Right atrium auricular region (tissue), 2 donors: ENCODE data around the gene DCAF12. TPM values are rescaled to one million over a fixed set of nuclear protein-coding genes. Genes with fewer than 3 reads are reported as not detected.

Experiments
- DNase-seq: peaks from one replicate; pipeline ENCODE4 v3.0.0-alpha.2; 2019; ENCODE audit warnings: low spot score
- H3K27ac ChIP-seq, 2 donors: fragments of 200-600 bp; sonication (generic); 1 replicate in 1 of 2; 2 replicates in 1 of 2; pipeline ENCODE4 v1.5.1; 2016 to 2019
- H3K27me3 ChIP-seq, 2 donors: fragments of 200-600 bp; sonication (generic); one replicate each; pipeline versions ENCODE4 v1.5.1 to v1.6.0; 2017 to 2019
- H3K36me3 ChIP-seq: fragments of 200-600 bp; sonication (generic); one replicate; pipeline ENCODE4 v1.5.1; 2016
- H3K4me1 ChIP-seq, 2 donors: fragments of 200-600 bp; sonication (generic); one replicate each; pipeline versions ENCODE4 v1.5.1 to v1.6.0; 2017 to 2019
- H3K4me3 ChIP-seq, 2 donors: fragments of 200-600 bp; sonication (generic); 1 replicate in 1 of 2; 2 replicates in 1 of 2; pipeline ENCODE4 v1.5.1; 2017 to 2019; ENCODE audit warnings: mild to moderate bottlenecking in 1 of 2, moderate library complexity in 1 of 2
- H3K9me3 ChIP-seq, 2 donors: fragments of 200-600 bp; sonication (generic); one replicate each; pipeline ENCODE4 v1.5.1; 2019
- total RNA-seq, 2 donors: library from RNA; depleted of rRNA; stranded (reverse); fragments of >200 nt; gene quantifications; one replicate each; pipeline ENCODE4 v1.1.0, GENCODE V29; 2016
- TF ChIP-seq, protein P1 (sequence below), 2 donors: fragments of 200-600 bp; sonication (generic); IDR thresholded peaks; one replicate each; pipeline ENCODE4 v1.5.1; 2019; ENCODE audit warnings: antibody characterized with exemption in 2 of 2

The DCAF12 gene
- total RNA-seq, 2 donors from 2014 or later = 20.4 to 20.6 TPM

- Histone ChIP-seq H3K4me3 (no peak overlapping the region), H3K9me3 (no peaks in the 10 kb centered on the region), H3K27ac (no peak overlapping the region), H3K36me3 (peaks cover 9% of the 10 kb centered on the region), H3K27me3 (no peaks in the 10 kb centered on the region), H3K4me1 (peaks cover 0 to 52% of the 10 kb centered on the region in 2 donors)
- TF ChIP-seq, protein P1, sequence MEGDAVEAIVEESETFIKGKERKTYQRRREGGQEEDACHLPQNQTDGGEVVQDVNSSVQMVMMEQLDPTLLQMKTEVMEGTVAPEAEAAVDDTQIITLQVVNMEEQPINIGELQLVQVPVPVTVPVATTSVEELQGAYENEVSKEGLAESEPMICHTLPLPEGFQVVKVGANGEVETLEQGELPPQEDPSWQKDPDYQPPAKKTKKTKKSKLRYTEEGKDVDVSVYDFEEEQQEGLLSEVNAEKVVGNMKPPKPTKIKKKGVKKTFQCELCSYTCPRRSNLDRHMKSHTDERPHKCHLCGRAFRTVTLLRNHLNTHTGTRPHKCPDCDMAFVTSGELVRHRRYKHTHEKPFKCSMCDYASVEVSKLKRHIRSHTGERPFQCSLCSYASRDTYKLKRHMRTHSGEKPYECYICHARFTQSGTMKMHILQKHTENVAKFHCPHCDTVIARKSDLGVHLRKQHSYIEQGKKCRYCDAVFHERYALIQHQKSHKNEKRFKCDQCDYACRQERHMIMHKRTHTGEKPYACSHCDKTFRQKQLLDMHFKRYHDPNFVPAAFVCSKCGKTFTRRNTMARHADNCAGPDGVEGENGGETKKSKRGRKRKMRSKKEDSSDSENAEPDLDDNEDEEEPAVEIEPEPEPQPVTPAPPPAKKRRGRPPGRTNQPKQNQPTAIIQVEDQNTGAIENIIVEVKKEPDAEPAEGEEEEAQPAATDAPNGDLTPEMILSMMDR (IDR thresholded peaks at IDR 0.05) = no peak
- DNase-seq = no peak
Measured at GRCh38 chr9:34124099-34124498, 2.4 kb downstream of the DCAF12 start.

DNA sequence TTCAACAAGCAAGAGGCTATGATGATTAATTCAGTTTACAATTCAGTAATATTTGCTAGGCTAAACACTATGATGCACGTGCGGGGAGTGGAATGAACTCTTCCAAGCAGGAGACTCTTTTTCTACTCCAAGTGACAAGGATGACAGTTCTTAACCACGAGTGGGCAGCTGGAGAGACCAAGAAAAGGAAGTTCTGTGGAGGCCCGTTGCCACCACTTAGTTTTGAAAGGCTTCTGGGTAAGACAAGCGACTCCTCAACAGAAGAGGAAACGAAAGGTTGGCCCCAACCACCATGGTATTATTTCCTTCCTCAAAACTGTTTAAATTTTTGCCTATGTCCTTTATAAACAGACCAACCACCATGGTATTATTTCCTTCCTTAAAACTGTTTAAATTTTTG lies 2.8 kb downstream of the DCAF12 start:
- Histone ChIP-seq H3K4me1 (peaks cover 0 to 52% of the 10 kb centered on the region in 2 donors), H3K36me3 (peaks cover 13% of the 10 kb centered on the region), H3K9me3 (no peaks in the 10 kb centered on the region), H3K27me3 (no peaks in the 10 kb centered on the region), H3K27ac (no peak overlapping the region), H3K4me3 (no peak overlapping the region)
- TF ChIP-seq, protein P1 (IDR thresholded peaks at IDR 0.05) = no peak
- peak; percentile 62 for DNase-seq

DNA sequence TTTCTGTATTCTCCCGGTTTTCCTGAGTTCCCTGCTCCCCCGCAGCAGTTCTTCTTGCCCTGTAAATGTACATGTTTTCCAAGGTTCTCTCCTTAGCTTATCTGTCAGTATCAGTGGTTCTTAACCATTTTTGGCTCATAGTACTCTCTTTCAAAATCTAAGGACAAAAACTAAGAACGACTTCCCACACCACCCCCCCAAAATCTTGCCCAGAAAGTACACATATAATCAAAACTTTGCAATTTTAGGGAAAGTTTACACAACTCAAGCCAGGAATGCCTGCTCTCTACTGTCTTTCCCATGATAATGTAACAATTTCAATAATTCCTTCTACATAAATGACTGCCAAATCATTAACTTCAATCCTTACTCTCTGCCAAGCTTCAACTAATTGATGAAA lies 4.5 kb downstream of the DCAF12 start:
- Histone ChIP-seq H3K9me3 (no peaks in the 10 kb centered on the region), H3K4me3 (no peak overlapping the region), H3K4me1 (peaks cover 0 to 46% of the 10 kb centered on the region in 2 donors), H3K36me3 (peaks cover 28% of the 10 kb centered on the region), H3K27ac (no peak overlapping the region), H3K27me3 (no peaks in the 10 kb centered on the region)
- no peak for DNase-seq
- TF ChIP-seq, protein P1 (IDR thresholded peaks at IDR 0.05) = no peak

GRCh38 chr9:34119713-34120112 lies 6.8 kb downstream of the DCAF12 start:
- TF ChIP-seq, protein P1 (IDR thresholded peaks at IDR 0.05) = no peak
- H3K36me3 ChIP-seq = peaks cover 36% of the 10 kb centered on the region

DNA sequence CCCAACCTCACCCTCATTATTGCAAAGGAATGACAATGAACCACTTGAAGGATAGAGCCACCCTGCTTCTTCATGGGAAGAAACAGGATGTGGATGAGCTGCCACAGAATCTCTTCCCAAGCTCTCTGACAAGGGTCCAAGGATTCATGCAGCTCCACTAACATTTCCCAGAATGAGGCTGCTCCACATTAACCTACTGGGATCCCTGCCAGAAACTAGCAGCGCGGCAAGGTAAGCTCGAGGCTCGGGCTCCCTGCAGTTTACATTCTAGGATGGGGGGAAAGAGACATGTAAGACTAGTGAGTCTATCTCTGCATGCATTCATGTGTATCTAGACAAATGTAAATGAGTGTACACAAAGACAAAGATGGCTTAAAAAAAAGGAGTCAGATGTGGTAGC lies 12.1 kb downstream of the DCAF12 start:
- peaks cover 40% of the 10 kb centered on the region for H3K36me3 ChIP-seq
- TF ChIP-seq, protein P1 (IDR thresholded peaks at IDR 0.05) = no peak

More at GRCh38 chr9:34119713-34120112, 6.8 kb downstream of the DCAF12 start:
- Histone ChIP-seq H3K4me1 (peaks cover 0 to 34% of the 10 kb centered on the region in 2 donors), H3K27ac (no peak overlapping the region), H3K4me3 (no peak overlapping the region), H3K9me3 (no peaks in the 10 kb centered on the region), H3K27me3 (no peaks in the 10 kb centered on the region)
- no peak for DNase-seq

GRCh38 chr9:34106110-34106509 lies 20.4 kb downstream of the DCAF12 start:
- Histone ChIP-seq H3K27me3 (no peaks in the 10 kb centered on the region), H3K36me3 (peaks cover 66% of the 10 kb centered on the region), H3K9me3 (no peaks in the 10 kb centered on the region), H3K4me3 (no peak overlapping the region), H3K27ac (no peak overlapping the region), H3K4me1 (peaks cover 0 to 7% of the 10 kb centered on the region in 2 donors)
- TF ChIP-seq, protein P1 (IDR thresholded peaks at IDR 0.05) = no peak
- DNase-seq = no peak

More for the DNA sequence above, 12.1 kb downstream of the DCAF12 start:
- H3K9me3 ChIP-seq = no peaks in the 10 kb centered on the region
- H3K4me3 ChIP-seq = no peak overlapping the region
- H3K27ac ChIP-seq = no peak overlapping the region
- no peaks in the 10 kb centered on the region for H3K27me3 ChIP-seq
- no peak for DNase-seq
- H3K4me1 ChIP-seq = peaks cover 0 to 7% of the 10 kb centered on the region in 2 donors
